Fibroblast of lung (primary cell): ENCODE data around the gene DISP2.

Source experiments
- EZH2 ChIP-seq: IDR thresholded peaks from 2 replicates; pipeline ENCODE4 v1.5.1; 2012; ENCODE audit warnings: low read length, control low read depth, mild to moderate bottlenecking; ENCODE audit errors: missing control alignments
- TF ChIP-seq, protein P1 (sequence below), 2 donors: IDR thresholded peaks in 1 of 2; conservative IDR thresholded peaks in 1 of 2; 1 replicate in 1 of 2; 2 replicates in 1 of 2; pipeline ENCODE4 v1.5.1; 2011 to 2012; ENCODE audit warnings: low read length in 2 of 2, control low read depth in 1 of 2, inconsistent platforms in 1 of 2, low read depth in 1 of 2, mild to moderate bottlenecking in 1 of 2

DNA sequence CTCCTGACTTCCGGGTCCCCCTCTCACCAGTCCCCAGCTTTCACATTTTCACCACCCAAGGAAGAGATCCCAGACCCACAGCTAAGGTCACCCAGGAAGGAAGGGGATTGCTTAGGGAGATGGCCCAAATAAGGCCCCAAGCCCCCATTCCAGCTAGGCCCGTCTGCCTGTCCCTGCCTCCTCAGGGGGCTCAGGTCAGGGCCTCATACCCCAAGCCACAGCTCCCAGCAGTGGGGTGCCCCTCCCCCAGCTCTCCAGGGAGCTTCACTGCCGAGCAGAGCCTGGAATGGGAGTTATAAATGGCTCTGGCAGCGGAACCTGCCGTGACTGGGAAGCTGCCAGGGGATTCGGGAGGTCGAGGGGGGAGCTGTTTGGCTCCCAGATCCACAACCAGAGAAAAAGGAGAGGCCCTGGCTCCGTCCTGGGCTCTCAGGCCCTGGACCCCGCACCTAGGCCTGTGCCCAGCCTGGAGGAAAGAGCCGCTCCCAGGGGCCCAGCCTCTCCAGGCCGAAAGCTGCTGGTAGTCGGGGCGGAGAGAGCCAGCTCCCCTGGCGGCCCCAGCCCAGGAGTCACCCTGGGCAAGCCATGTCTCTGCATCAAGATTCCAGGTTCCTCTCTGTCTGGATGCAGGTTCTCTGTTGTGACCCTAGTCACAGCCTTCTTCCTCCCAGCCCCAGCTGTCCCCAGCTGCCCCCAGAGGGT lies 17.8 kb upstream of the DISP2 start:
- TF ChIP-seq, protein P1, sequence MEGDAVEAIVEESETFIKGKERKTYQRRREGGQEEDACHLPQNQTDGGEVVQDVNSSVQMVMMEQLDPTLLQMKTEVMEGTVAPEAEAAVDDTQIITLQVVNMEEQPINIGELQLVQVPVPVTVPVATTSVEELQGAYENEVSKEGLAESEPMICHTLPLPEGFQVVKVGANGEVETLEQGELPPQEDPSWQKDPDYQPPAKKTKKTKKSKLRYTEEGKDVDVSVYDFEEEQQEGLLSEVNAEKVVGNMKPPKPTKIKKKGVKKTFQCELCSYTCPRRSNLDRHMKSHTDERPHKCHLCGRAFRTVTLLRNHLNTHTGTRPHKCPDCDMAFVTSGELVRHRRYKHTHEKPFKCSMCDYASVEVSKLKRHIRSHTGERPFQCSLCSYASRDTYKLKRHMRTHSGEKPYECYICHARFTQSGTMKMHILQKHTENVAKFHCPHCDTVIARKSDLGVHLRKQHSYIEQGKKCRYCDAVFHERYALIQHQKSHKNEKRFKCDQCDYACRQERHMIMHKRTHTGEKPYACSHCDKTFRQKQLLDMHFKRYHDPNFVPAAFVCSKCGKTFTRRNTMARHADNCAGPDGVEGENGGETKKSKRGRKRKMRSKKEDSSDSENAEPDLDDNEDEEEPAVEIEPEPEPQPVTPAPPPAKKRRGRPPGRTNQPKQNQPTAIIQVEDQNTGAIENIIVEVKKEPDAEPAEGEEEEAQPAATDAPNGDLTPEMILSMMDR (conservative IDR thresholded peaks at IDR 0.05 in 1 of 2, IDR thresholded peaks at IDR 0.05 in 1 of 2; ENCODE audit: low read depth in 1 of 2, low read length in 2 of 2): no peak
- TF ChIP-seq EZH2: no peak
